ENCODE measurements around the gene KANSL1.

The KANSL1 gene

GRCh38 chr17:46139432-46140210 is 53.6 kb downstream of the KANSL1 start:
- TF ChIP-seq CREB1 (IDR thresholded peaks at IDR 0.05; ENCODE audit: low read depth) (no peak), EGR1 (IDR thresholded peaks at IDR 0.05) (no peak), USF1 (IDR thresholded peaks at IDR 0.05) (no peak), YY1 (IDR thresholded peaks at IDR 0.05; ENCODE audit: low read depth) (no peak), RAD21 (IDR thresholded peaks at IDR 0.05; ENCODE audit: low read depth) (no peak), TCF12 (IDR thresholded peaks at IDR 0.05; ENCODE audit: low read depth) (no peak), CEBPB (IDR thresholded peaks at IDR 0.05) (no peak), REST (IDR thresholded peaks at IDR 0.05; ENCODE audit: low read depth) (no peak), TEAD4 (IDR thresholded peaks at IDR 0.05) (no peak), FOXM1 (IDR thresholded peaks at IDR 0.05; ENCODE audit: borderline replicate concordance, low read depth) (no peak), EP300 (IDR thresholded peaks at IDR 0.05; ENCODE audit: borderline replicate concordance) (no peak)

- TF ChIP-seq REST (IDR thresholded peaks at IDR 0.05; ENCODE audit: low read depth) (no peak), FOXM1 (IDR thresholded peaks at IDR 0.05; ENCODE audit: borderline replicate concordance, low read depth) (no peak), TAF1 (IDR thresholded peaks at IDR 0.05; ENCODE audit: low read depth) (no peak)
Measured at GRCh38 chr17:46138473-46138872, 54.8 kb downstream of the KANSL1 start.

GRCh38 chr17:46136820-46137219 is 56.4 kb downstream of the KANSL1 start:
- TF ChIP-seq NFIC (IDR thresholded peaks at IDR 0.05), result no peak
- TF ChIP-seq MAX (IDR thresholded peaks at IDR 0.05), result no peak
- no peak for TF ChIP-seq CEBPB (IDR thresholded peaks at IDR 0.05)
- TF ChIP-seq USF1 (IDR thresholded peaks at IDR 0.05), result no peak
- TF ChIP-seq FOXM1 (IDR thresholded peaks at IDR 0.05; ENCODE audit: borderline replicate concordance, low read depth), result no peak
- no peak for TF ChIP-seq YY1 (IDR thresholded peaks at IDR 0.05; ENCODE audit: low read depth)

GRCh38 chr17:46135879-46136563 is 57.2 kb downstream of the KANSL1 start:
- TF ChIP-seq ZBTB7A (IDR thresholded peaks at IDR 0.05; ENCODE audit: low read depth), result no peak
- TF ChIP-seq TAF1 (IDR thresholded peaks at IDR 0.05; ENCODE audit: low read depth), result no peak
- TF ChIP-seq TEAD4 (IDR thresholded peaks at IDR 0.05), result no peak
- TF ChIP-seq CREB1 (IDR thresholded peaks at IDR 0.05; ENCODE audit: low read depth), result no peak
- no peak for TF ChIP-seq FOXM1 (IDR thresholded peaks at IDR 0.05; ENCODE audit: borderline replicate concordance, low read depth)
- TF ChIP-seq RAD21 (IDR thresholded peaks at IDR 0.05; ENCODE audit: low read depth), result no peak
- TF ChIP-seq EGR1 (IDR thresholded peaks at IDR 0.05), result no peak
- no peak for TF ChIP-seq EP300 (IDR thresholded peaks at IDR 0.05; ENCODE audit: borderline replicate concordance)
- TF ChIP-seq NFIC (IDR thresholded peaks at IDR 0.05), result no peak
- TF ChIP-seq YY1 (IDR thresholded peaks at IDR 0.05; ENCODE audit: low read depth), result no peak
- no peak for TF ChIP-seq USF1 (IDR thresholded peaks at IDR 0.05)
- no peak for TF ChIP-seq TCF12 (IDR thresholded peaks at IDR 0.05; ENCODE audit: low read depth)

GRCh38 chr17:46135126-46135812 is 58.0 kb downstream of the KANSL1 start:
- TF ChIP-seq TEAD4 (IDR thresholded peaks at IDR 0.05) (no peak), YY1 (IDR thresholded peaks at IDR 0.05; ENCODE audit: low read depth) (no peak), NFIC (IDR thresholded peaks at IDR 0.05) (no peak), USF1 (IDR thresholded peaks at IDR 0.05) (no peak), FOXM1 (IDR thresholded peaks at IDR 0.05; ENCODE audit: borderline replicate concordance, low read depth) (no peak), TAF1 (IDR thresholded peaks at IDR 0.05; ENCODE audit: low read depth) (no peak)
